GM21447 (cell line): ENCODE results near the gene MED4.

Experiments used
- ATAC-seq: cut with Tn5 transposase; IDR thresholded peaks from one replicate; pipeline ENCODE4 v1.9.1; 2021; ENCODE audit not compliant: unreplicated experiment

MED4 gene

GRCh38 chr13:48038761-48039160, 56.1 kb downstream of the MED4 start:
- ATAC-seq: no peak

GRCh38 chr13:48037346-48038173, 57.3 kb downstream of the MED4 start, which contains the start of gene NUDT15:
Gene NUDT15, plus strand, starts transcription at chr13:48037726. Its CDS starts 21 bp downstream, at chr13:48037747.
- ATAC-seq: peak; percentile 88

- ATAC-seq: no peak
These were observed 65.0 kb downstream of the MED4 start for GRCh38 chr13:48029859-48030258.

GRCh38 chr13:48028066-48028465, 66.8 kb downstream of the MED4 start:
- no peak for ATAC-seq
